ENCODE results near the gene SETD2. TPM values are rescaled to one million over a fixed set of nuclear protein-coding genes. Genes with fewer than 3 reads are reported as not detected.
"Not testable (repeated sequence)": the region's sequence is repeated elsewhere in the genome, so short reads cannot be mapped to it uniquely, and the experiment has no call there.

The SETD2 gene
- total RNA-seq, 4 donors from 2014 or later, result 70.3 to 92.1 (median 87.3) TPM

- Histone ChIP-seq H3K9me3 (no peaks in the 10 kb centered on the region), H3K27ac (no peak overlapping the region), H3K27me3 (no peaks in the 10 kb centered on the region), H3K4me3 (no peak overlapping the region), H3K4me1 (peaks cover 0 to 3% of the 10 kb centered on the region in 2 donors), H3K36me3 (no peaks in the 10 kb centered on the region)
- TF ChIP-seq CTCF (IDR thresholded peaks at IDR 0.05) (no peak), POLR2A (IDR thresholded peaks at IDR 0.05) (no peak)
- intact Hi-C loops (cut with DNase I; ENCODE audit: low total_unique reads), result no loop called here
- no peak for DNase-seq
Observed at GRCh38 chr3:47047673-47048072, 116.2 kb downstream of the SETD2 start.

- H3K27ac ChIP-seq, result no peak overlapping the region
Observed at GRCh38 chr3:47047069-47047468, 116.8 kb downstream of the SETD2 start.

GRCh38 chr3:47042231-47042791, 121.6 kb downstream of the SETD2 start:
- no peak for TF ChIP-seq CTCF (IDR thresholded peaks at IDR 0.05)
- no peak for TF ChIP-seq POLR2A (IDR thresholded peaks at IDR 0.05)
- H3K9me3 ChIP-seq, result no peaks in the 10 kb centered on the region
- H3K36me3 ChIP-seq, result no peaks in the 10 kb centered on the region
- no peak for DNase-seq
- intact Hi-C loops (cut with DNase I; ENCODE audit: low total_unique reads), result no loop called here
- H3K4me1 ChIP-seq, result peaks cover 0 to under 1% of the 10 kb centered on the region in 2 donors
- H3K27me3 ChIP-seq, result no peaks in the 10 kb centered on the region
- H3K4me3 ChIP-seq, result no peak overlapping the region
- H3K27ac ChIP-seq, result no peak overlapping the region

More at GRCh38 chr3:47047069-47047468, 116.8 kb downstream of the SETD2 start:
- H3K27me3 ChIP-seq, result no peaks in the 10 kb centered on the region
- H3K36me3 ChIP-seq, result no peaks in the 10 kb centered on the region
- peaks cover 0 to 3% of the 10 kb centered on the region in 2 donors for H3K4me1 ChIP-seq
- H3K4me3 ChIP-seq, result no peak overlapping the region
- DNase-seq, result no peak
- TF ChIP-seq CTCF (IDR thresholded peaks at IDR 0.05) (no peak), POLR2A (IDR thresholded peaks at IDR 0.05) (no peak)
- no peaks in the 10 kb centered on the region for H3K9me3 ChIP-seq
- intact Hi-C loops (cut with DNase I; ENCODE audit: low total_unique reads), result no loop called here

GRCh38 chr3:47041114-47041513, 122.8 kb downstream of the SETD2 start:
- TF ChIP-seq POLR2A (IDR thresholded peaks at IDR 0.05) (no peak), CTCF (IDR thresholded peaks at IDR 0.05) (no peak)
- Histone ChIP-seq H3K4me1 (no peaks in the 10 kb centered on the region), H3K27me3 (no peaks in the 10 kb centered on the region), H3K27ac (no peak overlapping the region), H3K36me3 (no peaks in the 10 kb centered on the region), H3K9me3 (no peaks in the 10 kb centered on the region), H3K4me3 (no peak overlapping the region)
- intact Hi-C loops (cut with DNase I; ENCODE audit: low total_unique reads), result no loop called here
- DNase-seq, result no peak

- H3K9me3 ChIP-seq; H3K4me1 ChIP-seq; H3K27me3 ChIP-seq; H3K36me3 ChIP-seq; DNase-seq; H3K27ac ChIP-seq; H3K4me3 ChIP-seq; intact Hi-C loops (cut with DNase I; ENCODE audit: low total_unique reads): not testable (repeated sequence)
Observed at GRCh38 chr3:47037302-47037701, 126.6 kb downstream of the SETD2 start.

GRCh38 chr3:47036145-47036544, 127.8 kb downstream of the SETD2 start:
- intact Hi-C loops (cut with DNase I; ENCODE audit: low total_unique reads), result no loop called here
- no peak for DNase-seq

More at GRCh38 chr3:47036145-47036544, 127.8 kb downstream of the SETD2 start:
- no peak overlapping the region for H3K4me3 ChIP-seq
- no peak overlapping the region for H3K27ac ChIP-seq
- H3K9me3 ChIP-seq, result no peaks in the 10 kb centered on the region
- no peaks in the 10 kb centered on the region for H3K4me1 ChIP-seq
- H3K27me3 ChIP-seq, result no peaks in the 10 kb centered on the region
- no peaks in the 10 kb centered on the region for H3K36me3 ChIP-seq
- TF ChIP-seq CTCF (IDR thresholded peaks at IDR 0.05) (no peak), POLR2A (IDR thresholded peaks at IDR 0.05) (no peak)

Data from uterus (tissue), 4 donors.